HCT116 (cell line): ENCODE data around the gene KIAA1671. TPM values are rescaled to one million over a fixed set of nuclear protein-coding genes. Genes with fewer than 3 reads are reported as not detected.

Source experiments
- ATAC-seq: fragments of 200-7000 bp; cut with Tn5 transposase; 2 replicates; pipeline ENCODE4 v1.9.1; 2020; ENCODE audit warnings: mild to moderate bottlenecking, moderate library complexity
- BruUV-seq: library from RNA; stranded (reverse); fragments of 400-500 nt; replicated peaks from 2 replicates; lab custom pipeline; 2021; lab: Mats Ljungman, UMichigan
- CTCF ChIA-PET: fragments of 300-600 bp; sonication (Branson Sonifier 250); formaldehyde crosslinking; loops from one replicate; lab custom pipeline; 2021; ENCODE audit warnings: antibody characterized with exemption; lab: Charles Lee
- POLR2A ChIA-PET: fragments of 300-600, 350-600 bp; sonication (Branson Sonifier 250); formaldehyde crosslinking; loops from one replicate; lab custom pipeline; 2021; ENCODE audit warnings: antibody characterized with exemption; lab: Charles Lee
- RAD21 ChIA-PET, 2 experiments: fragments of 300-600 bp; sonication (Branson Sonifier 250); formaldehyde crosslinking; loops; one replicate each; lab custom pipeline; 2023; ENCODE audit warnings: low total read pairs in 2 of 2; ENCODE audit not compliant: uncharacterized antibody in 2 of 2, unreplicated experiment in 2 of 2, low non-redundant PET in 1 of 2; lab: Charles Lee
- DNase-seq: peaks from one replicate; pipeline ENCODE4 v3.0.0-alpha.2; 2010; ENCODE audit warnings: low read depth, low spot score
- H2AFZ ChIP-seq: fragments of 200-600 bp; shearing (Covaris generic), sonication (generic); 2 replicates; pipeline ENCODE4 v1.6.1; 2017; ENCODE audit warnings: low read depth, mixed run types, mixed read lengths, antibody characterized with exemption, low read length; ENCODE audit not compliant: poor library complexity, severe bottlenecking
- H3K27ac ChIP-seq: 2 replicates; pipeline ENCODE4 v1.5.1; 2012; ENCODE audit warnings: low read depth, low read length
- H3K27me3 ChIP-seq: fragments of 200-600 bp; sonication (generic); 2 replicates; pipeline ENCODE4 v1.6.1; 2016; ENCODE audit warnings: mixed run types, low read length, mixed read lengths; ENCODE audit not compliant: insufficient read depth
- H3K36me3 ChIP-seq, 2 experiments: fragments of 200-500 bp in 1 of 2; fragments of 200-600 bp in 1 of 2; sonication (Bioruptor generic) in 1 of 2; sonication (generic) in 1 of 2; 2 replicates each; pipeline versions ENCODE4 v1.5.1 to v1.6.1; 2014 to 2016; ENCODE audit warnings: low read length in 2 of 2, inconsistent platforms in 1 of 2, mixed read lengths in 1 of 2, mixed run types in 1 of 2; ENCODE audit not compliant: insufficient read depth in 2 of 2, control insufficient read depth in 1 of 2
- H3K4me1 ChIP-seq, 2 experiments: fragments of 200-600 bp in 1 of 2; sonication (generic) in 1 of 2; 2 replicates each; pipeline versions ENCODE4 v1.5.1 to v1.6.1; 2012 to 2017; ENCODE audit warnings: low read length in 2 of 2, inconsistent platforms in 1 of 2, mild to moderate bottlenecking in 1 of 2, mixed read lengths in 1 of 2, mixed run types in 1 of 2, moderate library complexity in 1 of 2; ENCODE audit not compliant: insufficient read depth in 2 of 2, control insufficient read depth in 1 of 2
- H3K4me2 ChIP-seq: fragments of 200-600 bp; sonication (generic); 2 replicates; pipeline ENCODE4 v1.6.1; 2017; ENCODE audit warnings: mixed run types, low read length, mixed read lengths
- H3K4me3 ChIP-seq, 2 experiments: fragments of 200-600 bp in 1 of 2; sonication (generic) in 1 of 2; replicated peaks in 1 of 2; 2 replicates each; pipeline ENCODE4 v1.5.1; 2011 to 2016; ENCODE audit warnings: low read length in 2 of 2, control low read depth in 1 of 2, low read depth in 1 of 2, mild to moderate bottlenecking in 1 of 2, mixed read lengths in 1 of 2, mixed run types in 1 of 2
- H3K79me2 ChIP-seq: fragments of 200-600 bp; sonication (generic); 2 replicates; pipeline ENCODE4 v1.6.1; 2017; ENCODE audit warnings: mild to moderate bottlenecking, mixed run types, low read length, moderate library complexity, mixed read lengths; ENCODE audit not compliant: insufficient read depth
- H3K9ac ChIP-seq: fragments of 200-600 bp; sonication (generic); 2 replicates; pipeline ENCODE4 v1.6.1; 2016; ENCODE audit warnings: low read length, mixed read lengths
- H3K9me2 ChIP-seq: fragments of 200-600 bp; sonication (generic), shearing (Covaris generic); 2 replicates; pipeline ENCODE4 v1.6.1; 2017; ENCODE audit warnings: mixed run types, mild to moderate bottlenecking, moderate library complexity; ENCODE audit not compliant: insufficient read depth
- H3K9me3 ChIP-seq, 2 experiments: fragments of 200-500 bp in 1 of 2; fragments of 200-600 bp in 1 of 2; sonication (Bioruptor generic) in 1 of 2; sonication (generic) in 1 of 2; 2 replicates each; pipeline ENCODE4 v1.6.1; 2014 to 2017; ENCODE audit warnings: low read length in 2 of 2, mixed read lengths in 2 of 2, inconsistent platforms in 1 of 2, low read depth in 1 of 2, mild to moderate bottlenecking in 1 of 2, mixed run types in 1 of 2, moderate library complexity in 1 of 2; ENCODE audit not compliant: control insufficient read depth in 1 of 2, insufficient read depth in 1 of 2
- H4K20me1 ChIP-seq: fragments of 200-600 bp; sonication (generic), shearing (Covaris generic); 2 replicates; pipeline ENCODE4 v1.6.1; 2017; ENCODE audit warnings: mixed run types, mild to moderate bottlenecking, moderate library complexity; ENCODE audit not compliant: insufficient read depth
- CBX3 ChIP-seq: IDR thresholded peaks from 2 replicates; pipeline ENCODE4 v1.6.1; 2012; ENCODE audit warnings: low read depth
- CEBPB ChIP-seq: IDR thresholded peaks from 2 replicates; pipeline ENCODE4 v1.6.1; 2012; ENCODE audit warnings: low read depth
- CTCF ChIP-seq, 3 experiments: fragments of 200-600 bp in 1 of 3; sonication (generic) in 1 of 3; IDR thresholded peaks in 2 of 3; conservative IDR thresholded peaks in 1 of 3; 2 replicates each; pipeline ENCODE4 v1.5.1; 2012 to 2017; ENCODE audit warnings: low read depth in 2 of 3, low read length in 2 of 3, antibody characterized with exemption in 1 of 3, borderline replicate concordance in 1 of 3, control low read depth in 1 of 3, mild to moderate bottlenecking in 1 of 3, mixed read lengths in 1 of 3, mixed run types in 1 of 3, moderate library complexity in 1 of 3; ENCODE audit not compliant: insufficient read depth in 1 of 3
- EGR1 ChIP-seq: IDR thresholded peaks from 2 replicates; pipeline ENCODE4 v1.6.1; 2012; ENCODE audit warnings: low read depth
- ELF1 ChIP-seq: IDR thresholded peaks from 2 replicates; pipeline ENCODE4 v1.6.1; 2012; ENCODE audit warnings: low read depth, borderline replicate concordance
- FOSL1 ChIP-seq: IDR thresholded peaks from 2 replicates; pipeline ENCODE4 v1.6.1; 2012; ENCODE audit warnings: low read depth
- JUND ChIP-seq: IDR thresholded peaks from 2 replicates; pipeline ENCODE4 v1.6.1; 2012
- POLR2A ChIP-seq: IDR thresholded peaks from 2 replicates; pipeline ENCODE4 v1.7.0; 2011; ENCODE audit warnings: borderline replicate concordance; ENCODE audit not compliant: insufficient read depth, insufficient read length; ENCODE audit errors: extremely low read depth
- POLR2AphosphoS5 ChIP-seq: IDR thresholded peaks from 2 replicates; pipeline ENCODE4 v1.6.1; 2011; ENCODE audit warnings: mild to moderate bottlenecking, low read depth, low read length, moderate library complexity
- RAD21 ChIP-seq: IDR thresholded peaks from 2 replicates; pipeline ENCODE4 v1.6.1; 2012; ENCODE audit warnings: low read depth, mild to moderate bottlenecking
- SRF ChIP-seq: IDR thresholded peaks from 2 replicates; pipeline ENCODE4 v1.6.1; 2012; ENCODE audit warnings: low read depth
- intact Hi-C: fragments of 100-400 bp; cut with micrococcal nuclease; formaldehyde crosslinking; loops from 2 replicates; pipeline ENCODE4 v1.10.0; 2022
- total RNA-seq: library from RNA; stranded (reverse); gene quantifications from one replicate; pipeline ENCODE4 v1.2.1, GENCODE V29; 2021; ENCODE audit not compliant: unreplicated experiment
- TF ChIP-seq, protein P1 (sequence below): IDR thresholded peaks from 2 replicates; pipeline ENCODE4 v1.6.1; 2011; ENCODE audit warnings: mild to moderate bottlenecking, low read length, moderate library complexity; ENCODE audit not compliant: insufficient replicate concordance; ENCODE audit errors: extremely low read depth

The KIAA1671 gene
- total RNA-seq, 1 experiment from 2014 or later = 36.8 TPM

DNA sequence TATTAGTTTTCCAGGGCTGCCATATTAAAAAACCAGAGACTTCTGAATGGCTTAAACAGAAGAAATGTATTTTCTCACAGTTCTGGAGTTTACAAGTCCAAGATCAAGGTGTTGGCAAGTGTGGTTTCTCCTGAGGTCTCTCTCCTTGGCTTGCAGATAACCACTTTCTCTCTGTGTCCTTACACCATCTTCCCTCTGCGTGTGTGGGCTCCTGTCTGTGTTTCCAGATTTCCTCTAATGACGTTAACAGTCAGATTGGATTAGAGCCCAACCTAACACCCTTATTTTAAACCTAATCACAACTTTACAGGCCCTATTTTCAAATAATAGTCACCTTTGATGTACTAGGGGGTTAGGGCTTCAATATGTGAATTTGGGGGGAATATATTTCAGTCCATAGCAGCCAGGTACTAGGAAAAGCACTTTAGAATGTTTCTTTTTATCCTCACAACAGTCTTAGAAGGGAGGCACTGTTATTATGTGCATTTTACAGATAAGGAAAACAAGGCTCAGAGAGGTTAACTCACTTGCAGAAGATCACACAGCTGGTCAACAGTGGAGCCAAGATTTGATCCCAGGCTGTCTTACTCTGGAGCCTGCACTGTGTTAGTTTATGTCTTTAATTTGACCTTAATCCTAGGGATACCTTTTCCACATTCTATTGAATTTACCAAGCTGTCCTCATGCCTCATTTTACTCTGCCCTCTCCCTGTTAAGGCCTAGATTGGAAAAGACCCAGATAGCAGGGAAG is 130.7 kb downstream of the KIAA1671 start:
- intact Hi-C loops = no loop called here
- Histone ChIP-seq H3K27me3 (no peaks in the 10 kb centered on the region), H3K27ac (no peak overlapping the region), H4K20me1 (no peaks in the 10 kb centered on the region), H3K79me2 (no peaks in the 10 kb centered on the region), H3K4me3 (no peak overlapping the region), H2AFZ (no peak overlapping the region), H3K9ac (no peak overlapping the region), H3K36me3 (no peaks in the 10 kb centered on the region), H3K4me1 (no peaks in the 10 kb centered on the region), H3K4me2 (no peak overlapping the region), H3K9me2 (no peaks in the 10 kb centered on the region), H3K9me3 (no peaks in the 10 kb centered on the region)
- no peak for TF ChIP-seq CTCF (IDR thresholded peaks at IDR 0.05 in 2 of 3, conservative IDR thresholded peaks at IDR 0.05 in 1 of 3; ENCODE audit: borderline replicate concordance in 1 of 3, insufficient read depth in 1 of 3, low read depth in 2 of 3, low read length in 2 of 3)
- no peak for TF ChIP-seq CBX3
- TF ChIP-seq, protein P1, sequence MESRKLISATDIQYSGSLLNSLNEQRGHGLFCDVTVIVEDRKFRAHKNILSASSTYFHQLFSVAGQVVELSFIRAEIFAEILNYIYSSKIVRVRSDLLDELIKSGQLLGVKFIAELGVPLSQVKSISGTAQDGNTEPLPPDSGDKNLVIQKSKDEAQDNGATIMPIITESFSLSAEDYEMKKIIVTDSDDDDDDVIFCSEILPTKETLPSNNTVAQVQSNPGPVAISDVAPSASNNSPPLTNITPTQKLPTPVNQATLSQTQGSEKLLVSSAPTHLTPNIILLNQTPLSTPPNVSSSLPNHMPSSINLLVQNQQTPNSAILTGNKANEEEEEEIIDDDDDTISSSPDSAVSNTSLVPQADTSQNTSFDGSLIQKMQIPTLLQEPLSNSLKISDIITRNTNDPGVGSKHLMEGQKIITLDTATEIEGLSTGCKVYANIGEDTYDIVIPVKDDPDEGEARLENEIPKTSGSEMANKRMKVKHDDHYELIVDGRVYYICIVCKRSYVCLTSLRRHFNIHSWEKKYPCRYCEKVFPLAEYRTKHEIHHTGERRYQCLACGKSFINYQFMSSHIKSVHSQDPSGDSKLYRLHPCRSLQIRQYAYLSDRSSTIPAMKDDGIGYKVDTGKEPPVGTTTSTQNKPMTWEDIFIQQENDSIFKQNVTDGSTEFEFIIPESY = no peak
- no peak for TF ChIP-seq EGR1
- no peak for TF ChIP-seq FOSL1
- TF ChIP-seq ELF1 = no peak
- no peak for TF ChIP-seq JUND
- no peak for TF ChIP-seq RAD21
- TF ChIP-seq SRF = no peak
- TF ChIP-seq CEBPB = no peak
- TF ChIP-seq POLR2AphosphoS5 = no peak
- TF ChIP-seq POLR2A = no peak
- POLR2A ChIA-PET = no interaction called here
- CTCF ChIA-PET = no interaction called here
- no TSS peak for BruUV-seq
- RAD21 ChIA-PET = no interaction called here
- ATAC-seq (no peak), DNase-seq (no peak)
